Endothelial cell of umbilical vein (primary cell): ENCODE measurements around the gene MTHFR. TPM values are rescaled to one million over a fixed set of nuclear protein-coding genes. Genes with fewer than 3 reads are reported as not detected.

Experiments used
- BruUV-seq: library from RNA; stranded (reverse); fragments of 400-500 nt; replicated peaks from 2 replicates; lab custom pipeline; 2021; lab: Mats Ljungman, UMichigan
- CTCF ChIA-PET: fragments of 300-600, 350-600 bp; sonication (Branson Sonifier 250); formaldehyde crosslinking; loops from one replicate; lab custom pipeline; 2021; ENCODE audit warnings: antibody characterized with exemption, inconsistent platforms; lab: Charles Lee
- POLR2A ChIA-PET: fragments of 300-600, 350-600 bp; sonication (Branson Sonifier 250); formaldehyde crosslinking; loops from one replicate; lab custom pipeline; 2021; ENCODE audit warnings: antibody characterized with exemption, inconsistent platforms; lab: Charles Lee
- DNase-seq: peaks from one replicate; pipeline ENCODE4 v3.0.0-alpha.2; 2011; ENCODE audit warnings: low read depth, low spot score
- FAIRE-seq: peaks from 2 replicates; lab custom pipeline; 2011; peaks lifted over from hg19 to GRCh38; lab: Jason Lieb, UNC
- H2AFZ ChIP-seq: 2 replicates; pipeline ENCODE4 v1.6.0; 2012; ENCODE audit warnings: low read depth, low read length, control low read depth, inconsistent platforms
- H3K27ac ChIP-seq: 2 replicates; pipeline ENCODE4 v1.5.1; 2011; ENCODE audit warnings: low read depth, mild to moderate bottlenecking, control low read depth, low read length, moderate library complexity; ENCODE audit not compliant: insufficient read depth
- H3K27me3 ChIP-seq, 2 experiments: 2 replicates each; pipeline versions ENCODE4 v1.6.0 to v1.6.1; 2011; ENCODE audit warnings: low read length in 2 of 2, mixed read lengths in 1 of 2; ENCODE audit not compliant: control insufficient read depth in 2 of 2, insufficient read depth in 2 of 2
- H3K36me3 ChIP-seq, 2 experiments: 2 replicates in 1 of 2; 3 replicates in 1 of 2; pipeline ENCODE4 v1.5.1; 2011; ENCODE audit warnings: low read length in 2 of 2, mild to moderate bottlenecking in 1 of 2, moderate library complexity in 1 of 2; ENCODE audit not compliant: control insufficient read depth in 2 of 2, insufficient read depth in 2 of 2; ENCODE audit errors: extremely low read depth in 1 of 2
- H3K4me1 ChIP-seq: 3 replicates; pipeline ENCODE4 v1.5.1; 2011; ENCODE audit warnings: mild to moderate bottlenecking, low read length; ENCODE audit not compliant: control insufficient read depth, insufficient read depth; ENCODE audit errors: extremely low read depth
- H3K4me2 ChIP-seq: 2 replicates; pipeline ENCODE4 v1.6.1; 2011; ENCODE audit warnings: low read length, control low read depth, mixed read lengths; ENCODE audit not compliant: insufficient read depth
- H3K4me3 ChIP-seq, 3 experiments: fragments of 200-600 bp in 1 of 3; sonication (generic), shearing (Covaris generic) in 1 of 3; replicated peaks in 1 of 3; 2 replicates each; pipeline ENCODE4 v1.5.1; 2011 to 2016; ENCODE audit warnings: control low read depth in 3 of 3, low read length in 3 of 3, mild to moderate bottlenecking in 2 of 3, inconsistent platforms in 1 of 3, low read depth in 1 of 3, moderate library complexity in 1 of 3; ENCODE audit not compliant: insufficient read depth in 1 of 3
- H3K79me2 ChIP-seq: 2 replicates; pipeline ENCODE4 v1.6.0; 2012; ENCODE audit warnings: low read length, inconsistent platforms; ENCODE audit not compliant: control insufficient read depth, insufficient read depth
- H3K9ac ChIP-seq: replicated peaks from 2 replicates; pipeline ENCODE3; 2011; ENCODE audit warnings: low read length, control low read depth; ENCODE audit not compliant: insufficient read depth; ENCODE audit errors: extremely low read depth
- H3K9me1 ChIP-seq: replicated peaks from 3 replicates; pipeline ENCODE4 v1.6.0; 2011; ENCODE audit warnings: mild to moderate bottlenecking, low read length; ENCODE audit not compliant: control insufficient read depth, insufficient read depth; ENCODE audit errors: extremely low read depth
- H3K9me3 ChIP-seq: replicated peaks from 2 replicates; pipeline ENCODE4 v1.5.1; 2012; ENCODE audit warnings: low read length, inconsistent platforms; ENCODE audit not compliant: control insufficient read depth, insufficient read depth
- H4K20me1 ChIP-seq: replicated peaks from 2 replicates; pipeline ENCODE3; 2011; ENCODE audit warnings: mild to moderate bottlenecking, low read length; ENCODE audit not compliant: control insufficient read depth, insufficient read depth; ENCODE audit errors: extremely low read depth
- CTCF ChIP-seq, 2 donors: IDR thresholded peaks; 1 replicate in 1 of 2; 2 replicates in 1 of 2; pipeline ENCODE4 v1.5.1; 2011; ENCODE audit warnings: low read length in 2 of 2, mild to moderate bottlenecking in 2 of 2, moderate library complexity in 2 of 2, control low read depth in 1 of 2, inconsistent platforms in 1 of 2, low read depth in 1 of 2; ENCODE audit not compliant: insufficient read depth in 1 of 2; ENCODE audit errors: extremely low read depth in 1 of 2
- EZH2 ChIP-seq: IDR thresholded peaks from 2 replicates; pipeline ENCODE4 v1.6.1; 2012; ENCODE audit warnings: borderline replicate concordance, low read depth, mild to moderate bottlenecking, moderate library complexity, low read length, inconsistent platforms; ENCODE audit not compliant: severe bottlenecking
- POLR2A ChIP-seq: IDR thresholded peaks from 2 replicates; pipeline ENCODE4 v1.6.1; 2012; ENCODE audit warnings: low read depth, mild to moderate bottlenecking, control low read depth, low read length
- dilution Hi-C: fragments of 300-500 bp; cut with MboI; formaldehyde crosslinking; loops from one replicate; pipeline ENCODE4 v1.15.0; 2019; ENCODE audit warnings: low sequenced_read_pairs; ENCODE audit not compliant: extremely low pct_ligation_motif_present
- intact Hi-C: fragments of 100-400 bp; cut with micrococcal nuclease; formaldehyde crosslinking; loops from one replicate; pipeline ENCODE4 v1.10.0; 2022
- polyA plus RNA-seq, 4 experiments: library from polyadenylated mRNA; depleted of rRNA in 3 of 4; stranded (reverse) in 3 of 4; unstranded in 1 of 4; fragments of >200 nt; gene quantifications; 2 replicates each; pipeline versions ENCODE4 v1.2.1 to v1.2.3, GENCODE V29; 2011 to 2012; ENCODE audit warnings: missing spikeins in 1 of 4
- total RNA-seq: library from RNA; stranded (reverse); gene quantifications from 2 replicates; pipeline ENCODE4 v1.2.3, GENCODE V29; 2021

The MTHFR gene
- total and polyA plus RNA-seq, 2 donors (not counting 3 experiments of a cell fraction or from before 2014, with no cell fraction given), result 13.8 to 25.3 TPM

- Histone ChIP-seq H3K36me3 (peaks cover 0 to 7% of the 10 kb centered on the region in 2 experiments), H3K9me1 (no peaks in the 10 kb centered on the region), H3K27ac (no peak overlapping the region), H3K9ac (no peak overlapping the region), H3K27me3 (no peaks in the 10 kb centered on the region), H3K4me1 (no peaks in the 10 kb centered on the region), H3K9me3 (no peaks in the 10 kb centered on the region), H3K4me3 (no peak overlapping the region), H3K4me2 (no peak overlapping the region), H3K79me2 (no peaks in the 10 kb centered on the region), H4K20me1 (no peaks in the 10 kb centered on the region), H2AFZ (no peak overlapping the region)
- DNase-seq (no peak), FAIRE-seq (no peak)
- dilution Hi-C loops (no loop called here), intact Hi-C loops (loop anchor here (1.0 kb wide), 1 partner anchor 100 kb away; no protein-coding TSS in a partner anchor)
- ChIA-PET CTCF (no interaction called here), POLR2A (no interaction called here)
- no TSS peak for BruUV-seq
- TF ChIP-seq POLR2A, result no peak
Observed at GRCh38 chr1:11749996-11750395, 55.8 kb downstream of the MTHFR start.

- TF ChIP-seq EZH2, result no peak
- TF ChIP-seq CTCF (IDR thresholded peaks at IDR 0.05; ENCODE audit: extremely low read depth in 1 of 2, insufficient read depth in 1 of 2, low read depth in 1 of 2, low read length in 2 of 2), result peak; percentile 52 to 56
- Histone ChIP-seq H3K4me1 (no peaks in the 10 kb centered on the region), H3K4me3 (no peak overlapping the region), H3K9me3 (no peaks in the 10 kb centered on the region), H2AFZ (no peak overlapping the region), H3K36me3 (peaks cover 0 to 7% of the 10 kb centered on the region in 2 experiments), H3K79me2 (no peaks in the 10 kb centered on the region), H3K27ac (no peak overlapping the region), H3K9me1 (no peaks in the 10 kb centered on the region), H3K4me2 (no peak overlapping the region), H3K9ac (no peak overlapping the region), H4K20me1 (no peaks in the 10 kb centered on the region), H3K27me3 (no peaks in the 10 kb centered on the region)
- peak; percentile 17 for DNase-seq
- dilution Hi-C loops, result no loop called here
- ChIA-PET POLR2A (no interaction called here), CTCF (interaction anchor here (1.3 kb wide), 2 partner anchors 14 to 85 kb away, joined by 3 to 6 read pairs; partner anchors contain the start of genes AGTRAP and FBXO6)
- peak; percentile 37 for FAIRE-seq
- intact Hi-C loops, result loop anchor here (1.0 kb wide), 1 partner anchor 99 kb away; no protein-coding TSS in a partner anchor
- BruUV-seq, result no TSS peak
Observed at GRCh38 chr1:11749203-11749689, 56.5 kb downstream of the MTHFR start.
